Measurements from ENCODE around the gene UGGT2.

Gene UGGT2, protein sequence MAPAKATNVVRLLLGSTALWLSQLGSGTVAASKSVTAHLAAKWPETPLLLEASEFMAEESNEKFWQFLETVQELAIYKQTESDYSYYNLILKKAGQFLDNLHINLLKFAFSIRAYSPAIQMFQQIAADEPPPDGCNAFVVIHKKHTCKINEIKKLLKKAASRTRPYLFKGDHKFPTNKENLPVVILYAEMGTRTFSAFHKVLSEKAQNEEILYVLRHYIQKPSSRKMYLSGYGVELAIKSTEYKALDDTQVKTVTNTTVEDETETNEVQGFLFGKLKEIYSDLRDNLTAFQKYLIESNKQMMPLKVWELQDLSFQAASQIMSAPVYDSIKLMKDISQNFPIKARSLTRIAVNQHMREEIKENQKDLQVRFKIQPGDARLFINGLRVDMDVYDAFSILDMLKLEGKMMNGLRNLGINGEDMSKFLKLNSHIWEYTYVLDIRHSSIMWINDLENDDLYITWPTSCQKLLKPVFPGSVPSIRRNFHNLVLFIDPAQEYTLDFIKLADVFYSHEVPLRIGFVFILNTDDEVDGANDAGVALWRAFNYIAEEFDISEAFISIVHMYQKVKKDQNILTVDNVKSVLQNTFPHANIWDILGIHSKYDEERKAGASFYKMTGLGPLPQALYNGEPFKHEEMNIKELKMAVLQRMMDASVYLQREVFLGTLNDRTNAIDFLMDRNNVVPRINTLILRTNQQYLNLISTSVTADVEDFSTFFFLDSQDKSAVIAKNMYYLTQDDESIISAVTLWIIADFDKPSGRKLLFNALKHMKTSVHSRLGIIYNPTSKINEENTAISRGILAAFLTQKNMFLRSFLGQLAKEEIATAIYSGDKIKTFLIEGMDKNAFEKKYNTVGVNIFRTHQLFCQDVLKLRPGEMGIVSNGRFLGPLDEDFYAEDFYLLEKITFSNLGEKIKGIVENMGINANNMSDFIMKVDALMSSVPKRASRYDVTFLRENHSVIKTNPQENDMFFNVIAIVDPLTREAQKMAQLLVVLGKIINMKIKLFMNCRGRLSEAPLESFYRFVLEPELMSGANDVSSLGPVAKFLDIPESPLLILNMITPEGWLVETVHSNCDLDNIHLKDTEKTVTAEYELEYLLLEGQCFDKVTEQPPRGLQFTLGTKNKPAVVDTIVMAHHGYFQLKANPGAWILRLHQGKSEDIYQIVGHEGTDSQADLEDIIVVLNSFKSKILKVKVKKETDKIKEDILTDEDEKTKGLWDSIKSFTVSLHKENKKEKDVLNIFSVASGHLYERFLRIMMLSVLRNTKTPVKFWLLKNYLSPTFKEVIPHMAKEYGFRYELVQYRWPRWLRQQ (N-terminal part only)

GRCh38 chr13:96053003-96053703 lies at the start of gene UGGT2:
Gene UGGT2 (minus strand): TSS chr13:96053401. CDS start chr13:96053312, 89 bp downstream.
- H3K36me3 Mint-ChIP-seq (ENCODE audit: low read depth): no peaks in the 10 kb centered on the region
- no peaks in the 10 kb centered on the region for H3K4me1 Mint-ChIP-seq (ENCODE audit: low read depth)
- DNase-seq (ENCODE audit: low spot score): peak; percentile 44
- peaks cover 6% of the 10 kb centered on the region for H3K9me3 Mint-ChIP-seq
- no peak within 1 kb of the TSS for H3K27ac Mint-ChIP-seq
- peak within 1 kb of the TSS; percentile 75 for H3K4me3 Mint-ChIP-seq
- peaks cover 22% of the 10 kb centered on the region for H3K27me3 Mint-ChIP-seq (ENCODE audit: low read depth)

GRCh38 chr13:96100457-96101220 lies 47.4 kb upstream of the UGGT2 start:
- Mint-ChIP-seq H3K27me3 (ENCODE audit: low read depth) (no peaks in the 10 kb centered on the region), H3K4me1 (ENCODE audit: low read depth) (no peaks in the 10 kb centered on the region), H3K27ac (no peak overlapping the region), H3K36me3 (ENCODE audit: low read depth) (no peaks in the 10 kb centered on the region), H3K4me3 (no peak overlapping the region), H3K9me3 (no peaks in the 10 kb centered on the region)
- DNase-seq (ENCODE audit: low spot score): no peak

DNA sequence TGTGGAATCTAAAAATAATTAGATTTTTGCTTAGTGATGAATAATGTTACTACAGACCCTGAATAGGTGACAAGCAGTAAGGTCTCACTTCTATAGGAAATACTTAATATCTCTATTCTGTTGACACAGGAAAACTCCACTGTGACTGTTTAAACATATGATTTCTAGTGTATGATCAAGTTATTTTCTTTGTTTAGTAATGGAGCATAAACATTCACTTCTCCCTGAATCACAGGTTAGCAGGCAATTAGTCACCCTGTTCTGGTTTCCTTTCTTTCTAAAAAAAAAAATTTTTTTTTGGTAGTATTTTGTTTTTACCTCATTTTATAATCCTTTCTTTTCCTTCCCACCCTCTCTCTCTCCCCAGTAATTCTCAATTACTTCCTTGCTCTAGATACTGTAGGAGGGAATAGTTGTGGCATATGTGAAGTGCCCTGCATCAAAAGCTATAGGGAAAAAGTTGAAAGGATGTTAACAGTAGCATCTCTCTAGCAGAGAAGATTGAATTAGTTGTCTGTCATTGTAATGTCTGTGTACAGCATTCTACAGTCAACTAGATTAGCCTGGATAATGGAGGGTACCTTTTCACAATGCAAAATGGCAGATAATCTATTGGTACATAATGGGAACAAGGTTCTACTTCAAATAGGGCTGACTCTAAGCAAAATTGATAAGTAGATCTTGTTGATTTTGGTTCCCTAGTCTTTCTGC lies 40.2 kb upstream of the UGGT2 start:
- Mint-ChIP-seq H3K9me3 (no peaks in the 10 kb centered on the region), H3K4me3 (no peak overlapping the region), H3K36me3 (ENCODE audit: low read depth) (no peaks in the 10 kb centered on the region), H3K27me3 (ENCODE audit: low read depth) (peaks cover 47% of the 10 kb centered on the region), H3K27ac (no peak overlapping the region), H3K4me1 (ENCODE audit: low read depth) (no peaks in the 10 kb centered on the region)
- no peak for DNase-seq (ENCODE audit: low spot score)

DNA sequence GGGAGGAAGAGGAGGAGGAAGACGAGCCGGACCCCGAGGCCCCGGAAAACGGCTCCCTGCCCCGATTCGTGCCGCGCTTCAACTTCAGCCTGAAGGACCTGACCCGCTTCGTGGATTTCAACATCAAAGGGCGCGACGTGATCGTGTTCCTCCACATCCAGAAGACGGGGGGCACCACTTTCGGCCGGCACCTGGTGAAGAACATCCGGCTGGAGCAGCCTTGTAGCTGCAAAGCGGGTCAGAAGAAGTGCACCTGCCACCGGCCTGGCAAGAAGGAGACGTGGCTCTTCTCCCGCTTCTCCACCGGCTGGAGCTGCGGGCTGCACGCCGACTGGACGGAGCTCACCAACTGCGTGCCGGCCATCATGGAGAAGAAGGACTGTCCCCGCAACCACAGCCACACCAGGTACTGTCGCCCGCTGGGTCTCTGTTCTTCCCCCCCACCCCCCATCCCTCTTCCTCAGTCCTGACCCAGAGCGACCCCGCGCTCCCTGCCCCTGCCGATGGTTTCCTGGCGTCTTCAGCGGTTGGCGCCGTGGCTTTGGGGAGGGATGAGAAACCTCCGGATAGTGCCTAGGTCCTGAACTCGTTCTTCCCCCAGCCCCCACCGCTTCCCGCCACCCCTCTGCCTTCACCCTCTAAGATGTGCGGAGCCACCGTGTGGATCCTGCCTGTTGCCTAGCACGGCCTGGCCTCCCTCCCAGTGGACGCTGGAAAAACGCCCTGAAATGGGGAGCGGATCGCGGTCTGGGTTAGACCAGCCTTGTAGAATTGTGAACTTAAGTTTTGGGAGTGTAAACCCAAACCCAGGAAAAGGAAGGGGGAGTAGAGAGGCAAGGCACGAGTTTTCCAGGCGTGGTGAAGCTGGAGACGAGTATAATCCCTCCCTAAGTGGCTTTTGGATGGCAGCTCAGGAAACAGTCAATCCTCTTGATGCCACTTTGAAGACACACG lies 38.2 kb upstream of the UGGT2 start:
- H3K4me3 Mint-ChIP-seq: no peak overlapping the region
- H3K4me1 Mint-ChIP-seq (ENCODE audit: low read depth): no peaks in the 10 kb centered on the region
- H3K9me3 Mint-ChIP-seq: no peaks in the 10 kb centered on the region
- peaks cover 57% of the 10 kb centered on the region for H3K27me3 Mint-ChIP-seq (ENCODE audit: low read depth)
- DNase-seq (ENCODE audit: low spot score): no peak
- no peaks in the 10 kb centered on the region for H3K36me3 Mint-ChIP-seq (ENCODE audit: low read depth)
- H3K27ac Mint-ChIP-seq: no peak overlapping the region

DNA sequence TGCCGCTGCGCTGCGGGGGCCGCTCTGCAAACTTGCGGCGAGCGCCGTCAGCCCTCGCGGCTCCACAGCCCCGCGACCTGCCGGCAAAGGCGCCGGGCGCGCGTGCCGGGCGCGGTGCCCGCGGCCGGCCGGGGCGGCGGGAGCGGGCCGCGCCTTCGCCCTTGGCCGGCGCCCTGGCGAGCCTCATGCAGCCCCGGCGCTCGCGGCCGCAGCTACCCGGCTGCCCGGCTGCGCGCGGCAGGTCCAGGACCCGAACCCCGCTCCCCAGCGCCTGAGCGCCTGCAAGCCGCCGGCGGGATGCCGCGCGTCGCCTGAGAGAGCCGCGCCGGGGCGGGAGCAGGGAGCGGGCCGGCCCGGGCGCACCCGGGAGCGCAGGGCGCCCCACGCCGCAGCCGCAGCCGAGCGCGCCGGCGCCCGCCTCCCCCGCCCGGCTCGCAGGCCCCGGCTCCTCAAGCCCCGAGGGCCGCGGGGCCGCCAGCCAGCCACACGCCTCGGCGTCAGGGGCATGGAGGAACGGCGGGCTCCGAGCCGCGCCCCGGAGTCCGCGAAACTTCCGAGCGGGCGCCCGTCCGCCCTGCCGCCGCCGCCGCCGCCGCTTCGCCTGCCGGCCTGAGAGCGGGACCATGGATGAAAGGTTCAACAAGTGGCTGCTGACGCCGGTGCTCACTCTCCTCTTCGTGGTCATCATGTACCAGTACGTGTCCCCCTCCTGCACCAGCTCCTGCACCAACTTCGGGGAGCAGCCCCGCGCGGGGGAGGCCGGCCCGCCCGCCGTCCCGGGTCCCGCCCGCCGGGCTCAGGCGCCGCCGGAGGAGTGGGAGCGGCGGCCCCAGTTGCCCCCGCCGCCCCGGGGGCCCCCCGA lies 37.3 kb upstream of the UGGT2 start:
- Mint-ChIP-seq H3K9me3 (no peaks in the 10 kb centered on the region), H3K4me3 (no peak overlapping the region), H3K36me3 (ENCODE audit: low read depth) (no peaks in the 10 kb centered on the region), H3K4me1 (ENCODE audit: low read depth) (no peaks in the 10 kb centered on the region), H3K27me3 (ENCODE audit: low read depth) (peaks cover 57% of the 10 kb centered on the region), H3K27ac (no peak overlapping the region)
- DNase-seq (ENCODE audit: low spot score): no peak

DNA sequence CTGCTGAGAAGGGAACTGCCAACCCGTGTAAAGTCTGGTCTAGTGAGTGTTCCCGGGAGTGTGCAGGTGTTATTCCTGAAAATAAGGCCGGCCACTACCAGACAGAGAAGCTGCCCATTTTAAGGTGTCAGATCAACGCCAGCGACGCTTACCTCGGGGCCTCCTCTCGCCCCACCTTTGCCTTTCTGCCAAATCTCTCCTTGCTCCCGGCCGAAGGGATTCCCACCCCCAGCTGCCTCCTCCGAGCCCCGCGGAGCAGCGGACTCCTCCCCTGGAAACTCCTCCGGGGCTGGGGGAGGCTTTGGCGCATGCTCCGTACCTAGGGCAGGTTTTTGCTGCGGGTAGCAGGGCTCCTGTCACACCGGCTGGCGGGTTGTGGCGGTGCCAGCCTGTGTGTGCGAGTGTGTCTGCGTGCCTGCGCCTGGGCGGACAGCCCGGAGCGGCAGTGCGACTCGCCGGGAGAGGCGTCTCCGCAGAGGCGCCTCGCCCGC lies 36.6 kb upstream of the UGGT2 start, which contains the start of gene HS6ST3:
HS6ST3 (plus strand) TSS at position 359 of the 491 bp plus-strand sequence.
- Mint-ChIP-seq H3K9me3 (no peaks in the 10 kb centered on the region), H3K4me1 (ENCODE audit: low read depth) (no peaks in the 10 kb centered on the region), H3K27ac (no peak within 1 kb of the TSS), H3K4me3 (peak within 1 kb of the TSS; percentile 40), H3K27me3 (ENCODE audit: low read depth) (peaks cover 57% of the 10 kb centered on the region), H3K36me3 (ENCODE audit: low read depth) (no peaks in the 10 kb centered on the region)
- DNase-seq (ENCODE audit: low spot score): no peak

- H3K36me3 Mint-ChIP-seq (ENCODE audit: low read depth): no peaks in the 10 kb centered on the region
- no peaks in the 10 kb centered on the region for H3K4me1 Mint-ChIP-seq (ENCODE audit: low read depth)
- H3K9me3 Mint-ChIP-seq: no peaks in the 10 kb centered on the region
- peak overlapping the region; percentile 40 for H3K4me3 Mint-ChIP-seq
- no peak for DNase-seq (ENCODE audit: low spot score)
- peaks cover 54% of the 10 kb centered on the region for H3K27me3 Mint-ChIP-seq (ENCODE audit: low read depth)
- H3K27ac Mint-ChIP-seq: no peak overlapping the region
Measured at GRCh38 chr13:96089139-96089538, 35.9 kb upstream of the UGGT2 start.

DNA sequence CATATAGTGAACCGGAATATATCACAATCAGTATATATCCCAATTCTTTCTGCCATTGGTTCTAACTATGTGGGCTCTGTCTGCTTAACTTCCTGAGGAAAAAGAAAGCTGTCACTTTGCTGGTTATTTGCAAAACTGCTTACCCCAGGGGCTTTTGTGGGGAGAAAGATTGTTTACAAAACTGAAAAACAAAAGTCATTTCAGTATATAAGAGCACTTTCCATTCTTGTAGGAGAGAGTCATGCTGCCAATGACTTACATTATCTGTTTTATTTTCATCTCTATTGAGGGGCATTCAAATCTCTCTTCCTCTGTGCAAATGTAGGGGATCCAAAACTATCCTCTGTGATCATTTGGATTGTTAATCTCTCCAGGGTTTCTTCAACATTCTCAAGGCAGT lies 33.5 kb upstream of the UGGT2 start:
- H3K27ac Mint-ChIP-seq: no peak overlapping the region
- H3K9me3 Mint-ChIP-seq: no peaks in the 10 kb centered on the region
- DNase-seq (ENCODE audit: low spot score): no peak
- no peaks in the 10 kb centered on the region for H3K4me1 Mint-ChIP-seq (ENCODE audit: low read depth)
- no peak overlapping the region for H3K4me3 Mint-ChIP-seq
- H3K27me3 Mint-ChIP-seq (ENCODE audit: low read depth): peaks cover 32% of the 10 kb centered on the region
- no peaks in the 10 kb centered on the region for H3K36me3 Mint-ChIP-seq (ENCODE audit: low read depth)

- Mint-ChIP-seq H3K9me3 (no peaks in the 10 kb centered on the region), H3K27me3 (ENCODE audit: low read depth) (peaks cover 5% of the 10 kb centered on the region), H3K36me3 (ENCODE audit: low read depth) (no peaks in the 10 kb centered on the region), H3K27ac (no peak overlapping the region), H3K4me3 (no peak overlapping the region), H3K4me1 (ENCODE audit: low read depth) (no peaks in the 10 kb centered on the region)
- DNase-seq (ENCODE audit: low spot score): no peak
Measured at GRCh38 chr13:96082640-96083039, 29.4 kb upstream of the UGGT2 start.

GRCh38 chr13:96081888-96082287 lies 28.7 kb upstream of the UGGT2 start:
- no peaks in the 10 kb centered on the region for H3K4me1 Mint-ChIP-seq (ENCODE audit: low read depth)
- H3K27ac Mint-ChIP-seq: no peak overlapping the region
- H3K36me3 Mint-ChIP-seq (ENCODE audit: low read depth): no peaks in the 10 kb centered on the region
- no peak overlapping the region for H3K4me3 Mint-ChIP-seq
- no peaks in the 10 kb centered on the region for H3K9me3 Mint-ChIP-seq
- DNase-seq (ENCODE audit: low spot score): no peak
- H3K27me3 Mint-ChIP-seq (ENCODE audit: low read depth): peaks cover under 1% of the 10 kb centered on the region

DNA sequence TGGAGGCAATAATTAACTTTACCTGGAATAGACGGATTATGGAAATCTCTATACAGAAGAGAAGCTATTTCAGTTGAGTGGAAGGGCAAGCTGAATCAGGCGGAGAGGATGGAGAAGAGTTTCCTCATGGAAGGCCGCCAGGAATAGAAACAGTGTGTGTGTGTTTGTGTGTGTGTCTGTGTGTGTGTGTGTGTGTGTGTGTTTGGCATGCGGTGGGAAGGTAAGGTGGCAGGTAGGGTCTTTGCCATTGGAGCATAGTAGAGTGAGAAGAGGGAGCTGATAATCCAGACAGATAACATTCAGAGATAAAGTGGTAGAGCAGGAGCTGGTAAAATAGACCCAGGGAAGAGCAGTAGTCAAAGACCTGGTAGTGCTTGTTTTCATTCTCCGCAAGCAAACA lies 27.5 kb upstream of the UGGT2 start:
- no peak for DNase-seq (ENCODE audit: low spot score)
- Mint-ChIP-seq H3K36me3 (ENCODE audit: low read depth) (no peaks in the 10 kb centered on the region), H3K9me3 (no peaks in the 10 kb centered on the region), H3K27me3 (ENCODE audit: low read depth) (no peaks in the 10 kb centered on the region), H3K4me1 (ENCODE audit: low read depth) (no peaks in the 10 kb centered on the region), H3K4me3 (no peak overlapping the region), H3K27ac (no peak overlapping the region)
